Fibroblast of the aortic adventitia (primary cell): Measurements from ENCODE around the gene IL16. TPM values are rescaled to one million over a fixed set of nuclear protein-coding genes. Genes with fewer than 3 reads are reported as not detected.
A peak's percentile ranks its signal among the peaks of the same experiment; 100 is the strongest.

Experiments used
- DNase-seq: peaks from one replicate; pipeline ENCODE4 v3.0.0-alpha.2; 2010; ENCODE audit warnings: low read depth
- H3K4me3 ChIP-seq: 2 replicates; pipeline ENCODE4 v1.5.1; 2011; ENCODE audit warnings: low read depth, mild to moderate bottlenecking, control low read depth, low read length, moderate library complexity
- total RNA-seq: library from RNA; depleted of rRNA; stranded (reverse); fragments of >200 nt; gene quantifications from 2 replicates; pipeline ENCODE4 v1.2.3, GENCODE V29; 2012; ENCODE audit warnings: low replicate concordance
- TF ChIP-seq, protein P1 (sequence below): IDR thresholded peaks from 2 replicates; pipeline ENCODE4 v1.5.1; 2011; ENCODE audit warnings: mild to moderate bottlenecking, low read length, control low read depth, inconsistent platforms; ENCODE audit not compliant: insufficient read depth

The IL16 gene
- total RNA-seq, 1 donor = 1.4 TPM

DNA sequence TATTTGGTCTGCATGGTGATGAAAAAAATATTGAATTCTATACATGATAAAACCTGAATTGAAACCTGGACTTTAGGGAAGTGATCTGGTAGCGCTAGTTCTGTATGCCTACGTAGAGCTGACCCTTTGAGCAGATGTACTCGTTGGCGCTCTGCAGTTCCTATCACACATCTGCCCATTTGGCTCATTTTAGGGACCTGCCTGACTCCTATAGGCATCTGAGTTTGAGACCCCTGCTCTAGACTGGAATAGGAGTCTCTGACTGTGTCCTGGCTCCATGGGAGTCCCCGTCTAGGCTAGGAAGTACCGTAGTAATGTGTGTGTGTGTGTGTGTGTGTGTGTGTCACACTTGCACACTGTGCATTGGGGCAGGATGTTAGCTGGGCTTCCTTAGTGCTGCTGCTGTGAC lies 106.0 kb downstream of the IL16 start:
- no peak overlapping the region for H3K4me3 ChIP-seq
- DNase-seq = no peak
- TF ChIP-seq, protein P1, sequence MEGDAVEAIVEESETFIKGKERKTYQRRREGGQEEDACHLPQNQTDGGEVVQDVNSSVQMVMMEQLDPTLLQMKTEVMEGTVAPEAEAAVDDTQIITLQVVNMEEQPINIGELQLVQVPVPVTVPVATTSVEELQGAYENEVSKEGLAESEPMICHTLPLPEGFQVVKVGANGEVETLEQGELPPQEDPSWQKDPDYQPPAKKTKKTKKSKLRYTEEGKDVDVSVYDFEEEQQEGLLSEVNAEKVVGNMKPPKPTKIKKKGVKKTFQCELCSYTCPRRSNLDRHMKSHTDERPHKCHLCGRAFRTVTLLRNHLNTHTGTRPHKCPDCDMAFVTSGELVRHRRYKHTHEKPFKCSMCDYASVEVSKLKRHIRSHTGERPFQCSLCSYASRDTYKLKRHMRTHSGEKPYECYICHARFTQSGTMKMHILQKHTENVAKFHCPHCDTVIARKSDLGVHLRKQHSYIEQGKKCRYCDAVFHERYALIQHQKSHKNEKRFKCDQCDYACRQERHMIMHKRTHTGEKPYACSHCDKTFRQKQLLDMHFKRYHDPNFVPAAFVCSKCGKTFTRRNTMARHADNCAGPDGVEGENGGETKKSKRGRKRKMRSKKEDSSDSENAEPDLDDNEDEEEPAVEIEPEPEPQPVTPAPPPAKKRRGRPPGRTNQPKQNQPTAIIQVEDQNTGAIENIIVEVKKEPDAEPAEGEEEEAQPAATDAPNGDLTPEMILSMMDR = no peak

DNA sequence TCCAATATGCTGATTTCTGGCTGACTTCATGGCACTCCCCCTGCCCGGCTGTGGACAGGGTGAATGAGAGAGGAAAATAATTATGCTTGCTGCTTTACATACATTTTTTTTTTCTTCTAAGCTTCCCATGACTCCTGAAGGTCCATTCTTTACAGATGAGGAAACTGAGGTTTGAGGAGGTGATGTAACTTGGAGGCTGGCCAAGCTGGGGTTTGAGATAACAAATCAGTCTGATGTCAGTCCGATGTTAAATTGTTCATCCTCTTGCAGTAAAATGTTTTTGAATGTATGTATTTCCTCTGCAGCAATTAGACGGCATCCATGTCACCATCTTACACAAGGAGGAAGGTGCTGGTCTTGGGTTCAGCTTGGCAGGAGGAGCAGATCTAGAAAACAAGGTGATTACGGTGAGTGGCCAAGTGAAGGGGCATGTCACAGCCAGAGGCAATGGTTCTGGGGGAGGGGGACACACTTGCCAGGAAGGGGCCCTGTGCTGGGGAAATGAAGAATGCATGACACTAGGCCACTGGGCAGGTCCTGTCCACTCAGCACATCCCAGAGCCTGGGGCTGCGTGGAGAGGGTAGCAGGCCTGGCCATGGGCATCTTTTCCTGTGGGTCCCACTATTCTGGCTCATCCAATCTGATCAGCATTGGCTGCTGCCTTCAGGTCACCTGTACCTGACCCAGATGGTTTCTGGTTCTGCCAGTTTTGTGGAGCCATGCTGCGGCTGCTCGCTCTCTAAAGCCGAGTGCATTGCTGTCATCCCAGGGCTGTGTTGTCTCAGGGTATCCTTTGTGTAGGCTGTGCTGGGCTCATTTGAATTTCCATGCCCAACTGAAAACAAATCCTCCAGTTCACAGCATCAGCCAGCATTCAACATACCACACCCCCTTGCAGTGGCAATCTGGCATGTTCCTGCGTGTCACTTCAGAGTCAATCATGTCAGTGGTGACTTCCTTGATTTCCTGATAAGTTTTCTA lies 106.9 kb downstream of the IL16 start:
- DNase-seq = no peak
- TF ChIP-seq, protein P1 = no peak
- H3K4me3 ChIP-seq = no peak overlapping the region

DNA sequence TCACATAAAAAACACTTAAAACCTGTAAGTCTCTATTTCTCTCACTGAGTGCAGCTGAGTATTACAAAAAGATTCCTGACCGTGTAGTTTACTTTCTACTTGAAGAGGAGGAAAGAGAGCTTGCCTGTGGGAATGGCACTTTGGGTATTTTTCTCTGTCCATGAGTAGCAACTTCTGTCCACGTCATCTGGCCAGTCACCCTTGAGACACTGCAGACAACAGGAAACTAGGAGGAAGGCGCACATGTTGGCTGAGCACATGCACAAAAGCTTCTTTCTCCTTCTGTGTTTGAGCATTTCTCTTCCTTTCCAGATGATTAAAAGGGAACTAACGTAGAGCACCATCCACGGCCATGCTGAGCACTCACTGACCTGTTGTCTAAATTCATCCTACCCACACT lies 107.5 kb downstream of the IL16 start:
- TF ChIP-seq, protein P1 = no peak

DNA sequence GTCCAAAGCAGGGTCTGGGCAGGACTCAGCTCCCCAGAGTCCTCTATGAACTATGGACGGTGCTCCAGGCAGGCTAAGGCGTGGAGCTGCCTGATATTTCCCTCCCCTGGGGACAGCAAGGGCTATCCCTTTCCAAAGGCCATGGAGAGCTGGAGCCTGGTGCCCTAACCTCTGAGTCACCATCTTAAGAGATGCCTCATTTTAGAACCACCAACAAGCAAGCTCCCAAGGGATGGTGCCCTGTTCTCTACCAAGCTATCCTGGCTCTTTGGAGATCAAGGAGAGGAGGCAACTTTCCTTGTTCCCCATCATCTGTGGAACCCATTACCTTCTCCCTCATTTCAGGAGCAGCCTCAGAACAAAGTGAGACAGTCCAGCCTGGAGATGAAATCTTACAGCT lies 111.6 kb downstream of the IL16 start:
- no peak overlapping the region for H3K4me3 ChIP-seq
- TF ChIP-seq, protein P1 = no peak
- no peak for DNase-seq

More for the DNA sequence above, 107.5 kb downstream of the IL16 start:
- H3K4me3 ChIP-seq = no peak overlapping the region
- peak; percentile 39 for DNase-seq

DNA sequence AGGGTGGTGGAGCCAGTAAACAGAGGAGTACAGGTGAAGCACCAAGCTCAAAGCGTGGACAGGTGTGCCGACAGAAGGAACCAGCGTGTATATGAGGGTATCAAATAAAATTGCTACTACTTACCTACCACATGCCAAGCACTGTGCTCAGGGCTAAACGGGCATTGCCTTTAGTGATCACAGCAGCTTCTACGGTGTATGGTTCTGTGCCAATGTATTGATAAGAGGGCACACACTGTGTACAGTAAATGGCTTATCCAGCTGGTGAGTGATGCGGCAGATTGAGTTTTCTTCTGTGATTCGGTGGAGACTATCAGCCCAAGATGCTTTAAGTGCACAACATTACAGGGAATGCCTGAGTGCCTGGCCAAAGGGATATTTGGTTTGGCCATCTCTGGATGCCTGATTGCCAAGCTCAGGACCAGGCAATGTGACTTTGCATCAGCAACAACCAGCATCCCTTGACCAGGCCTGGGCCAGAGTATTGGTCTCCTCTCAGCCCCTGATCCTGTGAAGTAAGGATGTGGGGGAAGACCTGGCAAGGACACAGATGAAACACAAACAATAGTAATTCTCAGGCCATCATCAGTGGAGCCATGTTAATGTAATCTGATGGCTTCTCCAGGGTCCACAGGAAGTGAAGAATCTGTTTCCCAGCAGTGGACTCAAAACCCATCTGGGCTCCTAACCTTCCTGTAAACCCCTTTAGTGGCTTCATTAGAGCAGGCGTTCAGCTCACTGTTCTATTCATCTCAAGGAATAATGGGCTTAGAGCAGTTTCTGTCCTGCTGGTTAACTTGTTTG lies 113.2 kb downstream of the IL16 start:
- peak; percentile 48 for DNase-seq
- H3K4me3 ChIP-seq = no peak overlapping the region
- TF ChIP-seq, protein P1 = no peak

DNA sequence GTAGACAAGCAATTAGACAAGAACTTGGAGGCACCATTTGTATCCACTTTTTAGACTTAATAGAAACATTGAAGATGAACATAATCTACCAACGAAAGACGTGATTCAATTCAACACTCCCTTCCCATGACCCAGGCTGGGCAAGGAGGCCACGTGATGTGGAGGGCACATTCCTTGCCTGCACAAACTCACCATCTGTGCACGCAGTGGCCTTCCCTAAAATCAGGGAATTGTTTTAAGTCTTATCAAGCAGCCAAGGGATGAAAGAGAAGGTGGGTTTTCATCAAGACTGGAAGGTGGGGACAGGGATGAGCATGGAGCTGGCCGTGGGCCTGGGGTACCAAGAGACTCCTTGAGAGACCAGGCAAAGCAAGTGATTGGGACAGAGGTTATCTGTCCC lies 113.8 kb downstream of the IL16 start:
- TF ChIP-seq, protein P1 = no peak
- DNase-seq = no peak
- no peak overlapping the region for H3K4me3 ChIP-seq
